Ovary (tissue), 3 donors: ENCODE results near the gene ADAMTS14.

Experiments
- POLR2A ChIP-seq: fragments of 450-650 bp; IDR thresholded peaks from one replicate; pipeline ENCODE4 v1.6.1; 2017; ENCODE audit warnings: antibody characterized with exemption, mild to moderate bottlenecking, moderate library complexity
- TF ChIP-seq, protein P1 (sequence below), 3 donors: fragments of 450-650 bp in 2 of 3; fragments of 200-600 bp in 1 of 3; IDR thresholded peaks; one replicate each; pipeline versions ENCODE4 v1.5.1 to v1.8.0; 2016 to 2022; ENCODE audit warnings: antibody characterized with exemption in 3 of 3, mild to moderate bottlenecking in 1 of 3
- donor health status: DM: no; HTN: no; CAD: no.

DNA sequence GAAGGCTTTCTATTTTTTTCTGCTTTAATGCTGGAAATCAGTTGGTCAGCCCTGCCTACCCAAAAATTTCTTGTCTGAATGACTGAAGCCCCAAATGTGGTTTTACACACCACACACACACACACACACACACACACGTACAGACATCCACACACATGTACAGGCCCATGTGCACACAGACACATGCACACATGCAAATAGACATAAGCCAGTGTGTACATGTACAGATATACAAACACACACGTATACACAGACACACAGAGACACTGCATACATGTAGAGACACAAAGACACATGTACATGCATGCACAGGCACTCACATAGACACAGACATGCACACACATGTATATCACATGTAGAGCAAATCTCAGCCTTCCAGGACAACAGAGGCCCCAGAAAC lies 58.6 kb downstream of the ADAMTS14 start:
- no peak for TF ChIP-seq POLR2A
- TF ChIP-seq, protein P1, sequence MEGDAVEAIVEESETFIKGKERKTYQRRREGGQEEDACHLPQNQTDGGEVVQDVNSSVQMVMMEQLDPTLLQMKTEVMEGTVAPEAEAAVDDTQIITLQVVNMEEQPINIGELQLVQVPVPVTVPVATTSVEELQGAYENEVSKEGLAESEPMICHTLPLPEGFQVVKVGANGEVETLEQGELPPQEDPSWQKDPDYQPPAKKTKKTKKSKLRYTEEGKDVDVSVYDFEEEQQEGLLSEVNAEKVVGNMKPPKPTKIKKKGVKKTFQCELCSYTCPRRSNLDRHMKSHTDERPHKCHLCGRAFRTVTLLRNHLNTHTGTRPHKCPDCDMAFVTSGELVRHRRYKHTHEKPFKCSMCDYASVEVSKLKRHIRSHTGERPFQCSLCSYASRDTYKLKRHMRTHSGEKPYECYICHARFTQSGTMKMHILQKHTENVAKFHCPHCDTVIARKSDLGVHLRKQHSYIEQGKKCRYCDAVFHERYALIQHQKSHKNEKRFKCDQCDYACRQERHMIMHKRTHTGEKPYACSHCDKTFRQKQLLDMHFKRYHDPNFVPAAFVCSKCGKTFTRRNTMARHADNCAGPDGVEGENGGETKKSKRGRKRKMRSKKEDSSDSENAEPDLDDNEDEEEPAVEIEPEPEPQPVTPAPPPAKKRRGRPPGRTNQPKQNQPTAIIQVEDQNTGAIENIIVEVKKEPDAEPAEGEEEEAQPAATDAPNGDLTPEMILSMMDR (IDR thresholded peaks at IDR 0.05), result no peak
